H1 (cell line): ENCODE data around the gene LARP1. TPM values are rescaled to one million over a fixed set of nuclear protein-coding genes. Genes with fewer than 3 reads are reported as not detected.
A peak's percentile ranks its signal among the peaks of the same experiment; 100 is the strongest.

Experiments
- CREB1 ChIP-seq: IDR thresholded peaks from 2 replicates; pipeline ENCODE4 v1.6.1; 2012; ENCODE audit warnings: inconsistent platforms
- EGR1 ChIP-seq: IDR thresholded peaks from 2 replicates; pipeline ENCODE4 v1.6.1; 2011; ENCODE audit warnings: low read depth, low read length, borderline replicate concordance
- JUN ChIP-seq: IDR thresholded peaks from 2 replicates; pipeline ENCODE4 v1.6.1; 2011; ENCODE audit warnings: low read depth, mild to moderate bottlenecking, improper control_type of control experiment, low read length
- KDM5A ChIP-seq: fragments of 200-600 bp; IDR thresholded peaks from 2 replicates; pipeline ENCODE4 v1.7.1; 2012; ENCODE audit warnings: mild to moderate bottlenecking, low read length, inconsistent platforms, mixed read lengths
- MAX ChIP-seq: IDR thresholded peaks from 2 replicates; pipeline ENCODE4 v1.6.1; 2012; ENCODE audit warnings: inconsistent platforms
- POLR2A ChIP-seq, 2 experiments: IDR thresholded peaks; 1 replicate in 1 of 2; 2 replicates in 1 of 2; pipeline ENCODE4 v1.6.1; 2011; ENCODE audit warnings: low read depth in 2 of 2, low read length in 2 of 2, mild to moderate bottlenecking in 2 of 2; ENCODE audit errors: control extremely low read depth in 1 of 2
- POLR2AphosphoS5 ChIP-seq: IDR thresholded peaks from 2 replicates; pipeline ENCODE4 v1.6.1; 2011; ENCODE audit warnings: low read depth, low read length
- RAD21 ChIP-seq, 2 experiments: IDR thresholded peaks in 1 of 2; conservative IDR thresholded peaks in 1 of 2; 2 replicates each; pipeline ENCODE4 v1.6.1; 2011; ENCODE audit warnings: low read depth in 2 of 2, low read length in 2 of 2, improper control_type of control experiment in 1 of 2, inconsistent platforms in 1 of 2, mild to moderate bottlenecking in 1 of 2, moderate library complexity in 1 of 2
- RNF2 ChIP-seq: fragments of 200-900, 300-1000 bp; sonication (generic); IDR thresholded peaks from 2 replicates; pipeline ENCODE4 v1.7.1; 2016; ENCODE audit warnings: borderline replicate concordance, low read depth, mild to moderate bottlenecking, antibody characterized with exemption, low read length; ENCODE audit not compliant: poor library complexity, severe bottlenecking; ENCODE audit errors: missing control alignments
- RXRA ChIP-seq: IDR thresholded peaks from 2 replicates; pipeline ENCODE4 v1.6.1; 2011; ENCODE audit warnings: low read depth, mild to moderate bottlenecking, low read length, moderate library complexity; ENCODE audit not compliant: insufficient read depth
- TAF1 ChIP-seq: IDR thresholded peaks from 2 replicates; pipeline ENCODE4 v1.6.1; 2011; ENCODE audit warnings: mild to moderate bottlenecking, low read depth, low read length
- YY1 ChIP-seq: IDR thresholded peaks from 2 replicates; pipeline ENCODE4 v1.6.1; 2011; ENCODE audit warnings: low read depth, mild to moderate bottlenecking, low read length
- polyA plus RNA-seq, 7 experiments: library from polyadenylated mRNA; depleted of rRNA in 3 of 7; stranded (reverse) in 5 of 7; unstranded in 2 of 7; fragments of >200 nt in 5 of 7; fragments of 200-250 nt in 2 of 7; gene quantifications; 1 replicate in 5 of 7; 2 replicates in 1 of 7; 4 replicates in 1 of 7; pipeline versions ENCODE4 v1.2.1 to v1.2.3, GENCODE V29; 2011 to 2013; ENCODE audit warnings: missing spikeins in 2 of 7, mixed read lengths in 2 of 7
- total RNA-seq: library from RNA; stranded (reverse); fragmentation: NEBNext Ultra II Directional; extraction: Animal tissue kit (Norgen Biotek cat#: 25700); gene quantifications from 2 replicates; pipeline ENCODE4 v1.2.1, GENCODE V29; 2021

The LARP1 gene
- total and polyA plus RNA-seq, 2 of the 8 experiments (the other 6 are each of a cell fraction or from before 2014, with no cell fraction given) = 106 to 422 TPM

GRCh38 chr5:154754460-154755360, 467 bp upstream of the LARP1 start (continued):
- TF ChIP-seq RAD21 (IDR thresholded peaks at IDR 0.05 in 1 of 2, conservative IDR thresholded peaks at IDR 0.05 in 1 of 2; ENCODE audit: low read depth in 2 of 2, low read length in 2 of 2) (peak; percentile 42 to 59), RXRA (no peak), KDM5A (no peak), EGR1 (peak; percentile 58), TAF1 (peak; percentile 73), POLR2A (IDR thresholded peaks at IDR 0.05; ENCODE audit: control extremely low read depth in 1 of 2, low read depth in 2 of 2, low read length in 2 of 2) (peak; percentile 73 to 82), RNF2 (peak; percentile 49), CREB1 (peak; percentile 68), JUN (no peak), POLR2AphosphoS5 (peak; percentile 76; the same call in 1 of the 2 replicates), YY1 (peak; percentile 21; the same call in 1 of the 2 replicates), MAX (peak; percentile 99)
